ENCODE results near the gene MEG3.

DNA sequence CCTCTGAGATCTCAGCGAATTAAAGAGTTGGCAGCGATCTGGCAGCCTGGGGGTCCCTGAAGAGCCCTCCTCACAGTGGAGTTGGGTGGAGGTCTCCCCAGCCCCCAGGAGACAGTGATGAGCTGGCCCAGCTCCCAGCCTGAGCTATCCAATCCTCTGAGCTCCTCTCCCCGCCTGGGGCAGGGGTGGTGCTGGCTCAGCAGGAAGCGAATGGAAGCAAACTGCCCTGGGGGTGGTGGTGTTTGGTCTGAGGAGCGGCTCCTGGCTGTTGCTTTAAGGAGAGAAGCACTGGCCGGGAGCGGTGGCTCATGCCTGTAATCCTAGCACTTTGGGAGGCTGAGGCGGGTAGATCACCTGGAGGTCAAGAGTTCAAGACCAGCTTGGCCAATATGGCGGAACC is 19.5 kb upstream of the MEG3 start:
- TF ChIP-seq GATA3 (IDR thresholded peaks at IDR 0.05; ENCODE audit: low read depth, low read length) (no peak), GATA2 (IDR thresholded peaks at IDR 0.05; ENCODE audit: low read depth, low read length) (no peak)
